Bone marrow (tissue), 2 donors: ENCODE results near the gene TXLNG.
A peak's percentile ranks its signal among the peaks of the same experiment; 100 is the strongest.

ENCODE experiments used
- DNase-seq, 2 donors: peaks; one replicate each; lab custom pipeline; 2025; lab: John Stamatoyannopoulos, UW

The TXLNG gene

GRCh38 chrX:16785247-16786138 is 773 bp upstream of the TXLNG start:
- no peak for DNase-seq

GRCh38 chrX:16786791-16787735 is 797 bp downstream of the TXLNG start:
- DNase-seq = peak in 1 of 2 donors; percentile 0

- DNase-seq = no peak
Measured at GRCh38 chrX:16788477-16788876, 2.2 kb downstream of the TXLNG start.

- no peak for DNase-seq
Measured at GRCh38 chrX:16796298-16796697, 10.0 kb downstream of the TXLNG start.

- peak in 1 of 2 donors; percentile 0 for DNase-seq
Measured at GRCh38 chrX:16797358-16797757, 11.1 kb downstream of the TXLNG start.

- no peak for DNase-seq
Measured at GRCh38 chrX:16797841-16798240, 11.6 kb downstream of the TXLNG start.

- no peak for DNase-seq
Measured at GRCh38 chrX:16804923-16805464, 18.7 kb downstream of the TXLNG start.

- DNase-seq = no peak
Measured at GRCh38 chrX:16807548-16807947, 21.3 kb downstream of the TXLNG start.

- DNase-seq = no peak
Measured at GRCh38 chrX:16807976-16808542, 21.8 kb downstream of the TXLNG start.

GRCh38 chrX:16814597-16814996 is 28.3 kb downstream of the TXLNG start:
- DNase-seq = no peak

- no peak for DNase-seq
Measured at GRCh38 chrX:16819634-16820033, 33.4 kb downstream of the TXLNG start.

- no peak for DNase-seq
Measured at GRCh38 chrX:16822723-16823122, 36.5 kb downstream of the TXLNG start.

- DNase-seq = no peak
Measured at GRCh38 chrX:16825264-16826035, 39.2 kb downstream of the TXLNG start.

GRCh38 chrX:16826207-16826606 is 39.9 kb downstream of the TXLNG start:
- DNase-seq = peak in 1 of 2 donors; percentile 22

- no peak for DNase-seq
Measured at GRCh38 chrX:16827225-16827624, 41.0 kb downstream of the TXLNG start.

- DNase-seq = no peak
Measured at GRCh38 chrX:16828124-16828908, 42.0 kb downstream of the TXLNG start.

- DNase-seq = no peak
Measured at GRCh38 chrX:16832301-16832700, 46.0 kb downstream of the TXLNG start.

GRCh38 chrX:16834806-16835205 is 48.5 kb downstream of the TXLNG start:
- DNase-seq = no peak

GRCh38 chrX:16836371-16836770 is 50.1 kb downstream of the TXLNG start:
- DNase-seq = no peak
